GM21737 (cell line): Measurements from ENCODE around the gene LAMC2.
"Not testable (repeated sequence)": the region's sequence is repeated elsewhere in the genome, so short reads cannot be mapped to it uniquely, and the experiment has no call there.

Source experiments
- ATAC-seq: cut with Tn5 transposase; IDR thresholded peaks from one replicate; pipeline ENCODE4 v1.9.1; 2021; ENCODE audit warnings: mild to moderate bottlenecking, moderate library complexity; ENCODE audit not compliant: unreplicated experiment

LAMC2 gene

DNA sequence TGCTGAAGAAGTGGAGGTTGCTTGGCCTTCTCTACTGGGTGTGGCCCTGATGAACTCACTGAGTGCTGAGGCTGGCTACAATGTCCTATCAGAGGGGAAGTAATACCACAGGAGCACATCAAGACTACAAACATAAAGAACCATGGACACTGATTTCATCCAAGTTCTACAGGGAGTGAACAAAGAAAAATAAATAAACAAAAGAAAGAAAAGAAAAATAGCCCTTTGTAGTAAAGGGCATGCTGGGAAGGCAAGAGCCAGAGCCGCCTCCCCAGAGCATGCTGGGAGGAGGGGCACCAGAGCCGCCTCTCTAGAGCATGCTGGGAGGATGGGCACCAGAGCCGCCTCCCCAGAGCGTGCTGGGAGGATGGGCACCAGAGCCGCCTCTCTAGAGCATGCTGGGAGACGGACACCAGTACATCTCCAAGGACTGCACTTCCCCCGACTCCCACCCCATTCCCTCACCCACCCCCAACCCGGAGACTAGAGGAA, 65.9 kb downstream of the LAMC2 start:
- ATAC-seq: no peak

DNA sequence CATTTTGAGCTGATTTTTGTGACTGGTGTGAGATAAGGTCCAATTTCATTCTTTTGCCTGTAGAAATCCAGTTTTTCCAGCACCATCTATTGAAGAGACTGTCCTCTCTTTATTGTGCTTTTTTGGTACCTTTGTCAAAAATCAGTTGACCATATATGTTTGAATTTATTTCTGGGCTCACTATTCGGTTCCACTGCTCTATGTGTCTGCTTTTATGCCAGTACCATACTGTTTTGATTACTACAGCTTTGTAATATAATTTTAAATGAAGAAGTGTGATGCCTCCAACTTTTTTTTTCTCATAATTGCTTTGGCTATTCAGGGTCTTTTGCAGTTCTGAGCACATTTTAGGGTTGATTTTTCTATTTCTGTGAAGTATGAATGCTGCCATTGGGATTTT, 69.0 kb downstream of the LAMC2 start:
- no peak for ATAC-seq

DNA sequence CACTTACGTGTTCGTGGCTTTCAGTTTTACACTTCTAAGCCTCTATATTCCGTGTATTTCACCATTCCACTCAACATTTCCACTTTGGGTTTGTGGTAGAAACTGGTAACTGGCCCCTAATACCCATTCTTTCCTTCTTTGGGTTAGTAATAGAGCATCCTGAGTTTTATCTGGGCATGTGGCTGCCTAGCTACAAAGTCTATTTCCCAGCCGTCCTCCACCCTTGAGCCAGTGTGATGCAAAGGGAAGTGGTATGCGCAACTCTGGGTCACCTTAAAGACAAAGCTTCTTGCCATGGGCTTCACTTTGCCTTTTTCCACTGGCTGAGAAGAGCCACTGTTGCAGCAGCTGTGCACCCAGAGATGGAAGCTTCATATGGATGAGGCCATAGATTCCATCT, 73.9 kb downstream of the LAMC2 start:
- no peak for ATAC-seq

DNA sequence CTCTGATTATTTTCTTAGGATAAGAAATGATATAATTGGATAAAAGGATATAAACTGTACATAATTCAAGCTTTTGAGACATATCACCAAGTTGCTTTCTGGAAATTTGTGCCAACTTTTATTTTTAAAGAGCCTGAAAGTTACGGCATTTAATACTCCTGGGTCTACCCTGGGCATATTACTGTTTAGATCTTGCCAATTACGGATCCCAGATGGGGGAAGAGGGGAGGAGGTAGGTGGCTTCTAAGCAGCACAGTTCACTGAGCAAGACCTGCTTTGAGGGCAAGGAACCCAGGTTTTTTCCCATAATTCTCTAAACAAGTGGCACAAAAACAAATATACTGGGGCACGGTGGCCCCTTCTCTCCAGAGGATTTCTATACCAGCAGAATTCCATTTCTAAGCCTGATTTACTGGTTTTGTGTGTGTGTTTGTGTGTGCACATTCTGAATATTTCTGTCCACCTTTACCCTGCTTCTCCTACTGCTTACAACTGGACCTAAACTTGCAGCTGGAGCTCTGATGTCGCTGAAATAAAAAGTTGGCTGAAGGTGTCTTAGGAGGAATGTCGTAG, 76.7 kb downstream of the LAMC2 start:
- ATAC-seq: no peak

DNA sequence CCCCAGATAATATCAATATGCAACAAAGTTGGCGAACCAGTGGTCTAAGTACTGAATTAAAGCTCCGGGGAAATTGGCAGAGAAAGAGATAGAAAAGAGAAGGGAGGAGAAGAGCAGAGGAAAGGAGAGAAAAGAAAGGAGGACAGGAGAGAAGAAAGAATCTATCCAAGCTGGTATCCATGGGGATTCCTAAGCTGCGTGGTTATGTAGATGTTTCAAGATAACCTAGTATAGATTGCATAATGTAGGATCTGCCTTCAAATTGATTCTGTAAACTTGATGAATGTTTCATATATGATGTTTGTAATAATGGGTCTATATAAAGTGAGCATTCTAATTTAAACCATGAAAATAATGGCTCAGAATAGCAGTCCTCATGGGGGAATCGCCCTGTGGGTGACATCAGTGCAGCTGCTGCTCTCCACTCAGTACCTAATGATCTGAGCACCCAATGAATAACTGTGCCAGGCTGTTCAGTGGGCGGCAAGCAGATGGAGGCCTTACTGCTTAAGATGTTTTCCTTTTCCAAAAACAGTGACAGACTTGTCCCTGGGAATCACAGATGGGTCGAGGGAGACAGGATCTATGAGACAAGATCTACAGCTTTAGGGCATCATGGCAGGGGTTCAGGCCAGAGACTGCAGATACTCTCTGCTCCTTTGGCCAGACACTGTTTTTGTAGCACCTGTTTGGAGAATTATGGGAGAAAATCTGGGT, 78.0 kb downstream of the LAMC2 start:
- no peak for ATAC-seq

DNA sequence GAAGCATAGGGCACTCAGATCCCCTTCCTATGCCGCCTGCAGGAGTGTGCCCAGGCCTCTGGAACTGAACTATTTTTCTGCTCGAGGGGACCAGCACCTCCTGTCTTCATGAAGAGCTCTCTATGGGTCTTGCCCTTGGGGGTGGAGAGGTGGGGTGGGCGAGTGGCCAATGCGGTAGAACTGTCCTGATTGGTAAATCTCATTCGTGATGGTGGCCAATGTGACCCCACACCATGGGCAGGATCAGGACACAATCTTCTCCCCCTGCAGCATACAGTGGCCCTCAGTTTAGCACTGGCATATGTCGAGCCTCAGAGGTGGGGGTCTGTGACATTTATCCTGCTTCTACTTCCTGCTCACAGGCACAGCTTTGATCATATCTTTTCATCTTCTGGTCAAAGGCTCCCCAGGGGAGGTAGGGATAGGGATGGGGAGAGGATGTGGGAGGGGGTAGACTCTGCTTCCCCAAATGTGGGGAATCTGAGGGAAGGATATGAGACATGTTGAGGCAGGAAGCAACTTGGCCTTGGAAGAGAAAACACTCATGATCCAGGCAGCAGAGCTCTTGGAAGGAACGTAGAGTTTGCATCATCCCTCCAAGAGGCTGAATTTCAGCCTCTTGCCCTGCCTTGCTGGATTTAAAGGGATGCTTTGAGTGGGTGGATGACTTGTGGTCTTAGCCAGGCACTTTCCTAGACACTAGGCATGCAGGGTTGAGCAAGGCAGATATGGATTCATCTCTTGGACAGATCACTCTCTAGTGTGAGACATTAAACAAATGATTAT, 81.8 kb downstream of the LAMC2 start:
- ATAC-seq: no peak

DNA sequence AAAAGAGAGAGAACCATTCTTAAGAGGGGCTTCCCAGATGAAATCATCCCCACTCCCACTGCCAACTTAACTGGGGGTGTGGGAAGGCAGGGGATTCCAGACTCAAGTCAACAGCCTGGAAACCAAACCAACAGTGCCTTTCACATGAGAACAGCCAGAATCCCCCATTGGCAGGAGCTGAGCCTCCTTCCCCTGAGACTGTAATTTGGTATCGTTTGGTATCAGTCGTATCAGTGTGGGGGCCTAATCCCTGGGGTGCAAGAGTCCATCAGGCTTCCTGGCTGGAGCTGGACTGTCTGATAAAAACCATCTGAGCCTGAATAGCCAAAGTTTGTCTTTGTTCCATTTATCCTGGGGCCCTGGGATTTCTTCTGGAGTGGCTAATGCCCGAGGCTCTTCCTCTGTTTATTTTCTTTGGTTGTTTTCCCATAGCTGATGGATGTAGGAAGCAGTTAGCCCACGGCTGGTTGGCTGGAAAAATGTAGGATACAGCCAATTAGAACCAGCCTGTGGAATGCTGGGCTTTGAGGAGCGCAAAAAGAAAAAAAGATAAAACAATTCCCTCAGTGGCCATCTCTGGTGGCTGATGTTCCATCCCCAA, 84.6 kb downstream of the LAMC2 start:
- ATAC-seq: no peak

DNA sequence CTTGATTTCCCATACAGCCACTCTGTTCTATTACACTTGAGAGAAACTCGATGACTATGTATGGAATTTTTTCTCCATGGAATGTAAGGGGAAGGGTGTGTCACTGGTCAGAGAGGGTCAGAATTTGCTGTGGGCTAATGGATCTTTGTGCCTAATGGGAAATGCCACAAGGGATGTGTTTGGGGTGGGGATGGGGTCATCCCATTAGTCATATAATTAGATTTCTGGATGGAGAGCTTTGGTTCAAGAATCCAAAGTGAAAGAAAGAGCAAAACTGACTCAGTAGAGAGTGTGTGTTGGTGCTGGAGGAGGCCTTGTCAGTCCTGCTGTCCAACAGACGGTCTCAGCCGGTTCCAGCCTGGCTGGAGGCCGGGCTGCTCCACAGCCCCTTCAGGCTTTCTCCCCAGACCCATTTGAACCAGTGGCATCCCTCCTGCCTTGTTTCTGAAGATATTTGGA, 86.4 kb downstream of the LAMC2 start:
- ATAC-seq: no peak

DNA sequence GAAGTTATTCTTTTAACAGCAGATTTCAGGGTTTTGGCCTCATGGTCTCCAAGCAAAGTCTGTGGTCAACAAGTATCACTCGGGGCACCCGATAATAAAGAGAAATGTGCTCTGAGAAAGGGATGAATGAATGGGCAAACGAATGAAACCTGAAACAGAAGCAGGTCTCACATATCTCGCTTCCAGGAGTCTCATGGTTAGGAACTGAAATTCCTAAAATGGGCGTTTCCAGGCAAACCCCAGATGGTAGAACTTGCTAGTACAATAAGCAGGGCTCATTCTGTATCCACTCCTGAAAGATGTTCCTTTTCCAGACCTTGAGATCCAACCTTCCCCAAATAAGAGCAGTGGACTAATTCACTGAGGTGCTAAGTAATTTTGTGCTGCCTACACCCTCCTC, 87.2 kb downstream of the LAMC2 start:
- ATAC-seq: no peak

DNA sequence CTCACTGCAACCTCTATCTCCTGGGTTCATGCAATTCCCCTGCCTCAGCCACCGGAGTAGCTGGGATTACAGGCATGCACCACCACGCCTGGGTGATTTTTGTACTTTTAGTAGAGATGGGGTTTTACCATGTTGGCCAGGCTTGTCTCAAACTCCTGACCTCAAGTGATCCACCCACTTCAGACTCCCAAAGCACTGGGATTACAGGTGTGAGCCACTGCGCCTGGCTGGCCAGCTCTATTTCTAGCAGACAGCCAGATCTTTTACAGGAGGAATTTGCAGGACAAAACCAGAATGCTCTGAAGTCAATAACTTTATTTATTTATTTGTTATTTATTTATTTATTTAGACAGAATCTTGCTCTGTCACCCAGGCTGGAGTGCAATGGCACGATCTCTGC, 87.9 kb downstream of the LAMC2 start:
- not testable (repeated sequence) for ATAC-seq

DNA sequence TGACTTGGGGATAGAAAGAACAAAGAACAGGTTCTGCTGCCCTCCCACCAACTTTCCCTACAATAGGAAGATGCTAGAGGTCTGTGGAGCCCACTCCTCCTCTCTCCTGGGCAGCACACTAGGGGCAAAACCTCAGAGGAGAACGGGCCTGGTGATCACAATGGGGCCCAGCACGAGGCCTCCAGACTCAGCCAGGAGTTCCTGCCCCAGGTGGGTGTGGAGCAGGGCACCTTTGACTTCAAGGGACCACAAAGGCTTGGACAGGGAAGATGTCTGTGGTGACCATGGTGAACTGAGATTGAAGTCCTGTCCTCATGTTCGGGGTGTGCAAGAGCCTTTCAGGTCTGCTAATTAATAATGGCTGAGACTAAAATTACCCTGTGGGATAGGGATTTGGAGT, 88.8 kb downstream of the LAMC2 start:
- no peak for ATAC-seq

DNA sequence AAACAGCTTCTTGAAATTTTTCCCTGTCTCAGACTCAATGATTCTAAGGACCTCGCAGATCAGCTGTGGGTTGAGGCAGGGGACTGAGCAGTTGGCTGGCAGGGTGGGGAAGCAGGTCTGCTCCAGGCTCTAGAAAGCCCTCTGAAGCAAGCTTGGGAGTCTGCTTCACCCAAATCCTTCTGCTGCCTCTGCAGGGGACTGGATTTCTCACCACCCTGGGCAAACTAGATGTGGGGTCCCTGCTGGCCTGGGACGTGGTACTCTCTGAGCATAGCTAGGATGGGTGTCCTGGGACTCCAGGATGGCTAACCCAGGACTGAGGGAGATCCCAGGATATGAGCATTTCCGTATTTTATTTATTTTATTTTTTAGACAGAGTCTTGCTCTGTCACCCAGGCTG, 89.3 kb downstream of the LAMC2 start:
- no peak for ATAC-seq

DNA sequence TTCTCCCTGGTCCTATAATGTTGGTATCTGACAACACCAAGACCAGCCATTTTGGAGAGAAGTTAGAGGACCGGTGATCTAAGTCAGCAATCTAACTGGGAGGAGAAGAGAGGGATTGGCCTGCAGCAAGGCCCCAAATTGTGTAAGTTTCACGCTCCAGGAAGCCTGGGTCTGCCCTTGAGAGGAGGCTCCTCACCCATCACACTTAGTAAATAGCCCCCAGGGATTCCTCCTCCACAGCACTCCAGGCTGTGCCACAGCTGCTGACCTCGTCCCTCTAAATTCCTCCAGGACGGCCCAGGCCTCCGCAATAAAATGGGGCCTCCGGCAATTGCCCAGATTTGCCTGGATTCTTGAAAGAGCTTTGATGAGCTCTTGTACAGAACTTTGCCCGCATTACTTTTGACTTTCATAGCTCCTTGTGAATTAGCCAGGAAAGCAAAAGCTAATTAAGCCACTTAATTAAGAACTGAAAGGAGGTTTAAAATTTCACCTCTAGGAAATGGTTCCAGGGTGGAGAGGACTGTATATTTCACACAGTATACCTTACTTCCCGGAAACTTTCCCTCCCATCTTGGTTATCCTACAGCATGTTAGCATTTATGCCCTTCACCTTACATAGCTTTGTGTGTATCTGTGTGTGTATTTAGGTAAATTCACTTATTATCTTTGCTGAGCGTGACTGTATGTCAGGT, 90.5 kb downstream of the LAMC2 start:
- no peak for ATAC-seq

DNA sequence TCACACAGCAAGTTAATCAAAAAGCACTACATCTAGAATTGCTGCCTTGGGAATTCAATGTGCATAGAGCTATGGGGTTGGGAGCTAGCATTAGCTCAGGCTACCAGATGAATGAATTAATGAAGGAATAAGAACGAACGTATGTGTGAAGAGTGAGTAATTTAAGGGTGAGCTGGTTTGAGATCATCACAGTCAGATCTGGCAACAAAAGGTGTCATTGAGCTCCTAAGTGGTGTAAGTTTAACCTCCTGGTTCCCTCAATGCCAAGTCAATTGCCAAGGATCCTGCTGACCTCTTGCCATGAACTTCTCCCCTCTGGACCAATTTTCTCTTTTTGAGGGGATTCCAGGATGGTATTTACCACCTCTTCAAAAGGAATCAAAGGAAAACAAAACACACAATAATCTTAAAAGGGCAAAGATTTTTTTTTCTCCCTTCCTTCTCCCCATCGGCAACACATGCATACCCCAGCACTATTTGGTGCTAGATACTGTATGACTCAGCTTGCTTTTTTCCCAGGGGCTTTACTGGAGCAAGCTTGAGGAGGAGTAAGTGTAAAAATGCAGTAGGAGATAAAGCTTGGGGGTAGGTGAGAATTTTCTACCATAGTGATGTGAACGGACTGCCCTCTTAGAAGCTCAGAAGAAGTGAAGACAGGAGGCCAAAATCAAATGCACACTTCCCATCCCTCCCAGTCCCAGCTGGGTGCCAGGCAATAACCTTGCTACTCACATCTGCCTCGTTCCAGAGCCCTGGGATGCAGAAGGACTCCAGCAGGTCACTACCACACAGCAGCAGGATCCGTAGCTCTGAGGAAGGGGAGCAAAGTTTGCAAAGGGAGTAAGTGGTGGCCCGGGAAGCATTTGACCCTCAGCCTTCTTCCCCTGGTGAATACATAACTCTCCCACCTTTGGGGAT, 92.0 kb downstream of the LAMC2 start:
- ATAC-seq: no peak

DNA sequence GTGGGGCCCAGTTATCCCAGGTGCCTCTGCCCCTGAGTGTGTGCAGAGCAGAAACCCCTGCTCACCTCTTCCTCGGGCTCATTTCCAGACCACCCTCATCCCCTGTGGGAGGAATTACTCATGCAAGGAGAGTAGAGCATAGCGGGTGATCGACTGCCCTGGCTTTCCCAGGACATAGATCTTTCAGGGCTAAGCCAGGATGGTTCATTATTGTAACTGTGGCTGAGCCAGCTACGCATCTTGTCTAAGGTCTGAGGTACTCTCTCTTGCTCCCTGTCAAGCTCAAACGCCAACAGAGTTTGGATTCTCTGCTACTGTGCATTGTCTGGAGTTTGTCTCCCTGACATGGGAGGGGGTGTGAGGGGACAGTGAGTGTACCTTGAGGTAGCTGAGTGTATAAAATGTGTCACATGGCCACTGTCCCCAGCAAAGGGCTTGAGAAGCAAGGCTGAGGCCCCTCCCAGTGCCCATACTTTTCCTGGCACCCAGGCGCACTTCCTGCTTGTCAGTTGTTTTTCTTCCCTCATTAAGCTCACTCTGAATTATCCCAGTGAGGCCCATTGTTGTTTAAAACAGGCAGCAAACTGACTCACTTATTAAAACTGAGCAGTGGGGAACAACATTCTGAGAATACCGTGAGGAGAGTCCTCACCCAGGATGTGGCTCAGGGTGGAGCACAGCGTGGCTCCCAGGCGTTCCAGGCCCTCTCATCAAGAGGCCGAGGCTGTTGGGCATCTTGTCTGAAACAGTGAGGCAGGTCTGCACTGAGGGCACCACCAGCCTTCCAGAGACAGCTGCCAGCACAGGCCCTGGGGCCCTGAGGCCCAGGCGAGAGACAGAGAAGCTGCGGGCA, 92.9 kb downstream of the LAMC2 start:
- no peak for ATAC-seq

DNA sequence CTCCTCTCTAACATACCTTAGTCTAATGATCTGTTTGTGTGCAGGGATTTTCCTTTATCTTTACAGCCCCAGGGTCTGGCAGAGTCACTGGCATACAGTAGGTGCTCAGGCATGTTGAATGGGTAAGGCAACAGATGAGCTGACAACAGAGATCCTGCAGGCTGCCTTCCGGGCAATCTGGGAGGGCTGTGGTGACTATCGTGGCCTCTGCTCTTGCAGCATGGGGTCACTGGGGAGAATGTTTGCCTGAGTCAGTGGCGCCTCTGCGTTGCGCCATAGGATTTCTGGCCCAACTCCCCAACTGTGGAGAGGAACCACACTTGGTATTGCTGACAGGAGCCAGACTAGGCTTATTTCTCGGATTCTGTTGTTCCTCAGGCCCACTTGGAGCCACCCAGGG, 93.8 kb downstream of the LAMC2 start:
- no peak for ATAC-seq

DNA sequence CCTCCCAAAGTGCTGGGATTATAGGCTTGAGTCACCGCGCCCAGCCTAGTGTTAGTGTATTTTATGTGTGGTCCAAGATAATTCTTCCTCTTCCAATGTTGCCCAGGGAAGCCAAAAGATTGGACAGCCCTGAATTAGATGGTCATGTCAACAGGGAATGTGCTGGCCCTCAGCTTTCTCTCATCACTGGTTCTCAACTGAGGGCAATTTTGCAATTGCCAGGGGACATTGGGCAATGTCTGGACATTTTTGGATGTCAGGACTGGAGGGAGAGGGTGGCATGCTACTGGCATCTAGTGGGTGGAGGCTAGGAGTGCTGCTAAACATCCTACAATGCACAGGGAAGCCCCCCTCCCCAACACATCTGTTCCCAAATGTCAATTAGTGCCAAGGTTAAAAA, 95.0 kb downstream of the LAMC2 start:
- ATAC-seq: no peak

DNA sequence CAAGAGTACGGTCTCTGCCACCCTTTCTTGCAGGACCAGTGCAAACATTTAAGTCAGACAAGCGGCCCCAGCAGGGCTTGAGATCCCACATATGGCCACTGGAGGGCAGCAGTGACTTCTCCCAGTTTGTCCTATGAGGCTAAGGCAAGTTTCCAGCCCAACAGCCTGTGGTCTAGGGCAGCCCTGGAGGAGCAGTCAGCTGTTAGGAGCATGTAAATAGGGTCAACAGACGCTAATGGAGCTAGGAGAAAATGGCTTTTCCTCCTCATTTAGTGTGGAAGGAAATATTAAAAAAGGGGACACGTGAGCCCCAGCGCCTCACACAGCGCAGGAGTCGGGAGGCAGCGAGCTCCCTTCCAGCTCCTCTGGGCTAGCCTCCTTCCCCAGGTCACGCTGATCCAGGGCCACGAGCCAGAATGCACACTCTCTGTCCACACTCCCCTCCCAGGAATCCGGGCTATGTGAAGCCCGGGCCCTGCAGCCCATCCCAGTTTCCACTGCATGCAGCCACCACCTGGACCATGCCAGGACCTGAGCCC, 95.6 kb downstream of the LAMC2 start:
- no peak for ATAC-seq
